Natural killer cell (primary cell): ENCODE data around the gene MAST4. TPM values are rescaled to one million over a fixed set of nuclear protein-coding genes. Genes with fewer than 3 reads are reported as not detected.

ENCODE experiments used
- ATAC-seq, 3 donors: fragments of 150-1000 bp in 2 of 3; fragments of 200-7000 bp in 1 of 3; cut with Tn5 transposase; 1 replicate in 1 of 3; 2 replicates in 2 of 3; pipeline ENCODE4 v1.10.0; 2021; ENCODE audit warnings: mild to moderate bottlenecking in 2 of 3, moderate library complexity in 2 of 3
- DNase-seq, 2 donors: peaks; one replicate each; pipeline versions ENCODE4 v3.0.0 to v3.0.0-alpha.2; 2013 to 2021; ENCODE audit warnings: mixed read lengths in 1 of 2
- H3K27ac ChIP-seq: one replicate; pipeline ENCODE4 v1.5.1; 2013; ENCODE audit warnings: mild to moderate bottlenecking, low read length
- H3K27me3 ChIP-seq: one replicate; pipeline ENCODE4 v1.6.1; 2013; ENCODE audit warnings: low read length; ENCODE audit not compliant: control insufficient read depth, insufficient read depth
- H3K36me3 ChIP-seq: one replicate; pipeline ENCODE4 v1.6.1; 2013; ENCODE audit warnings: low read length; ENCODE audit not compliant: control insufficient read depth, insufficient read depth
- H3K4me1 ChIP-seq: one replicate; pipeline ENCODE4 v1.6.1; 2013; ENCODE audit warnings: low read length; ENCODE audit not compliant: control insufficient read depth, insufficient read depth
- H3K4me3 ChIP-seq: one replicate; pipeline ENCODE4 v1.5.1; 2013; ENCODE audit warnings: low read length
- H3K9me3 ChIP-seq: one replicate; pipeline ENCODE4 v1.6.1; 2013; ENCODE audit warnings: low read length; ENCODE audit not compliant: control insufficient read depth, insufficient read depth
- H3K27ac Mint-ChIP-seq, 2 donors: one replicate each; pipeline ENCODE4 v1.8.0; 2022; ENCODE audit warnings: mild to moderate bottlenecking in 2 of 2, mixed read lengths in 2 of 2, moderate library complexity in 1 of 2
- H3K27me3 Mint-ChIP-seq, 2 donors: one replicate each; pipeline ENCODE4 v1.8.0; 2022; ENCODE audit warnings: low read depth in 2 of 2, mixed read lengths in 2 of 2
- H3K36me3 Mint-ChIP-seq: one replicate; pipeline ENCODE4 v1.8.0; 2022; ENCODE audit warnings: mixed read lengths
- H3K4me1 Mint-ChIP-seq, 2 donors: one replicate each; pipeline ENCODE4 v1.8.0; 2022; ENCODE audit warnings: mixed read lengths in 2 of 2
- H3K4me3 Mint-ChIP-seq: one replicate; pipeline ENCODE4 v1.8.0; 2022; ENCODE audit warnings: mild to moderate bottlenecking, moderate library complexity, mixed read lengths
- H3K9me3 Mint-ChIP-seq, 2 donors: one replicate each; pipeline ENCODE4 v1.8.0; 2022; ENCODE audit warnings: mixed read lengths in 2 of 2
- WGBS: methylation state at CpG from one replicate; pipeline ENCODE4 v1.1.7; 2013; ENCODE audit warnings: missing lambda C conversion rate; ENCODE audit not compliant: insufficient coverage; 5-methylcytosine and 5-hydroxymethylcytosine counted together
- intact Hi-C: fragments of 100-400 bp; cut with micrococcal nuclease; formaldehyde crosslinking; loops from one replicate; pipeline ENCODE4 v1.14.2; 2022
- total RNA-seq, 4 donors: library from RNA; stranded (reverse); fragments of 120-200 nt in 1 of 4; gene quantifications; one replicate each; pipeline versions ENCODE4 v1.2.3 to v1.2.4, GENCODE V29; 2013 to 2022
- TF ChIP-seq, protein P1 (sequence below): fragments of 200-600 bp; IDR thresholded peaks from one replicate; pipeline ENCODE4 v1.8.0; 2022; ENCODE audit warnings: antibody characterized with exemption

Gene MAST4
- total RNA-seq, 3 donors from 2014 or later (not counting 1 experiment from before 2014, with no cell fraction given), result 6.5 to 14.1 (median 12.7) TPM

GRCh38 chr5:67012171-67012570, 416.0 kb downstream of the MAST4 start:
- no peaks in the 10 kb centered on the region for H3K9me3 Mint-ChIP-seq
- H3K36me3 Mint-ChIP-seq, result no peaks in the 10 kb centered on the region
- ATAC-seq (no peak), DNase-seq (no peak)
- no peaks in the 10 kb centered on the region for H3K27me3 Mint-ChIP-seq
- Histone ChIP-seq H3K4me3 (no peak overlapping the region), H3K27me3 (no peaks in the 10 kb centered on the region), H3K27ac (no peak overlapping the region), H3K36me3 (no peaks in the 10 kb centered on the region), H3K4me1 (no peaks in the 10 kb centered on the region), H3K9me3 (no peaks in the 10 kb centered on the region)
- no peak overlapping the region for H3K27ac Mint-ChIP-seq
- H3K4me1 Mint-ChIP-seq, result peaks cover 16 to 35% of the 10 kb centered on the region in 2 donors
- TF ChIP-seq, protein P1, sequence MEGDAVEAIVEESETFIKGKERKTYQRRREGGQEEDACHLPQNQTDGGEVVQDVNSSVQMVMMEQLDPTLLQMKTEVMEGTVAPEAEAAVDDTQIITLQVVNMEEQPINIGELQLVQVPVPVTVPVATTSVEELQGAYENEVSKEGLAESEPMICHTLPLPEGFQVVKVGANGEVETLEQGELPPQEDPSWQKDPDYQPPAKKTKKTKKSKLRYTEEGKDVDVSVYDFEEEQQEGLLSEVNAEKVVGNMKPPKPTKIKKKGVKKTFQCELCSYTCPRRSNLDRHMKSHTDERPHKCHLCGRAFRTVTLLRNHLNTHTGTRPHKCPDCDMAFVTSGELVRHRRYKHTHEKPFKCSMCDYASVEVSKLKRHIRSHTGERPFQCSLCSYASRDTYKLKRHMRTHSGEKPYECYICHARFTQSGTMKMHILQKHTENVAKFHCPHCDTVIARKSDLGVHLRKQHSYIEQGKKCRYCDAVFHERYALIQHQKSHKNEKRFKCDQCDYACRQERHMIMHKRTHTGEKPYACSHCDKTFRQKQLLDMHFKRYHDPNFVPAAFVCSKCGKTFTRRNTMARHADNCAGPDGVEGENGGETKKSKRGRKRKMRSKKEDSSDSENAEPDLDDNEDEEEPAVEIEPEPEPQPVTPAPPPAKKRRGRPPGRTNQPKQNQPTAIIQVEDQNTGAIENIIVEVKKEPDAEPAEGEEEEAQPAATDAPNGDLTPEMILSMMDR, result no peak
- intact Hi-C loops, result no loop called here
- no peak overlapping the region for H3K4me3 Mint-ChIP-seq
- 100% methylated on average over 2 of the region's 2 CpGs for WGBS

DNA sequence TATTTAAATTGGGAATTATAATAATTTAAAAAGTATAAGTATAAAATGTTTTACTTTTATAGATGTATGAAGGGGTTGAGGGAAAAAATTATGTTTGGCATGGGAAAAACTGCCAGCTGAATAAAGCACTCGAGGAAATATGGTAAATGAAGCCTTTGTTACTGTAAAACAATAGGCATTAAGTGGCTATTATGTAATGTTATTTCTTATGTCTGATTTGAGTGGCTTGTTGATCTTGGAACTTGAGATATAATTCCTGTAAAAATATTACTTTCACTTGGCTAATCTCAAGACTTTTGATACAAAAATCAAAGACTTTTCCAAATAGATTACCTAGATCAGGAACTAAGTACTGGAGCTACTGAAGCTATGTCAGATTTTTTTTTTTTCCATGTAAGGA, 417.5 kb downstream of the MAST4 start:
- no peak overlapping the region for H3K27ac ChIP-seq
- Mint-ChIP-seq H3K27ac (no peak overlapping the region), H3K36me3 (no peaks in the 10 kb centered on the region), H3K4me3 (no peak overlapping the region), H3K9me3 (no peaks in the 10 kb centered on the region), H3K27me3 (no peaks in the 10 kb centered on the region), H3K4me1 (peaks cover 12 to 29% of the 10 kb centered on the region in 2 donors)
- WGBS, result 79% methylated on average over 1 of the region's 1 CpG
- no peak overlapping the region for H3K4me3 ChIP-seq
- DNase-seq (no peak), ATAC-seq (no peak)
- H3K9me3 ChIP-seq, result no peaks in the 10 kb centered on the region
- no peaks in the 10 kb centered on the region for H3K4me1 ChIP-seq
- H3K36me3 ChIP-seq, result no peaks in the 10 kb centered on the region
- no peaks in the 10 kb centered on the region for H3K27me3 ChIP-seq
- TF ChIP-seq, protein P1, result no peak
- intact Hi-C loops, result no loop called here

DNA sequence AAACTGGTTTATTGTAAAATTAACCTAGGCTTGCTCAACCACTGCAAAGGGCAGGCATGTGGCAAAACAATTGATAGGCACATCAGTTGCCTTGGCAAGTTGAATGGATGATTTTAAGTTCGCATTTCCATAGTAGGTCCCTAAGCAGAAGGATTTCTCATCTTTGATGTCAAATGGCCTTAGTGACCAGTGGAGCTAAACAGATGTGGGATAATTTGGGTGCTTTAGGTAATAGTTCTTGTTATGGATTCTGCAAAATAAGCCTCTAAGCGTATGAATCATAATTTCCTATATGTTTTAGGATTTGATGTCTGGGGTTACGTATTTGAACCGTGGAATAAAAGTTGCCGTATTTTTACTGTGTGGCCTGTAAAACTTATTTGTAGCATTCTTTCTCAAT, 418.0 kb downstream of the MAST4 start:
- Mint-ChIP-seq H3K9me3 (no peaks in the 10 kb centered on the region), H3K4me3 (no peak overlapping the region), H3K4me1 (peaks cover 12 to 25% of the 10 kb centered on the region in 2 donors), H3K36me3 (no peaks in the 10 kb centered on the region), H3K27me3 (no peaks in the 10 kb centered on the region), H3K27ac (no peak overlapping the region)
- no peaks in the 10 kb centered on the region for H3K36me3 ChIP-seq
- no peaks in the 10 kb centered on the region for H3K9me3 ChIP-seq
- no peaks in the 10 kb centered on the region for H3K4me1 ChIP-seq
- ATAC-seq (no peak), DNase-seq (no peak)
- H3K27me3 ChIP-seq, result no peaks in the 10 kb centered on the region
- intact Hi-C loops, result no loop called here
- no peak overlapping the region for H3K4me3 ChIP-seq
- WGBS, result 94% methylated on average over 5 of the region's 5 CpGs
- no peak overlapping the region for H3K27ac ChIP-seq
- TF ChIP-seq, protein P1, result no peak

DNA sequence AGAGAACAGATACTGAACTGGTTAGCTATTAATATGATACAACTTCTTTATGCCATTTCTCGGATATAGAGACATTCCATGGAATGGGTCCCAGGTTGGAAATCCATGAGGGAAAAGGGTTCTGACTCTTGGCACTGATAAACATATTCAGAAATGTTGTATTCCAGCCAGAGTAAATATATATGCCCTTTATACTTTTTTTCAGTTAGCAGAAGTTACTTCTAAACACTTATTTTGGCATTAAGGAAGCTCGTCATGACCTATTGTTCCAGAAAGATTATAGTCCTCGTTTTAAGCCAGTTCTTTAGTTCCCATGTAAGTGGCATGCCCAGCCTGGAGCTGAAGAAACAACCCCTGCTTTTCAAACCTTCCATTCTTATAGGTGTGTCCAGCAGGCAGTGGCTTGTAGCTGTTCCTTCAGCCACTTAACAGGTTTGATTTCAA, 418.8 kb downstream of the MAST4 start:
- H3K4me3 ChIP-seq, result no peak overlapping the region
- Mint-ChIP-seq H3K9me3 (no peaks in the 10 kb centered on the region), H3K4me1 (peaks cover 12 to 17% of the 10 kb centered on the region in 2 donors), H3K36me3 (no peaks in the 10 kb centered on the region), H3K27ac (no peak overlapping the region), H3K27me3 (no peaks in the 10 kb centered on the region), H3K4me3 (no peak overlapping the region)
- H3K36me3 ChIP-seq, result no peaks in the 10 kb centered on the region
- no peaks in the 10 kb centered on the region for H3K9me3 ChIP-seq
- ATAC-seq (no peak), DNase-seq (no peak)
- no peaks in the 10 kb centered on the region for H3K27me3 ChIP-seq
- no peak overlapping the region for H3K27ac ChIP-seq
- intact Hi-C loops, result no loop called here
- 58% methylated on average over 3 of the region's 3 CpGs for WGBS
- TF ChIP-seq, protein P1, result no peak
- H3K4me1 ChIP-seq, result no peaks in the 10 kb centered on the region
